ENCODE results near the gene SLC9A1. TPM values are rescaled to one million over a fixed set of nuclear protein-coding genes. Genes with fewer than 3 reads are reported as not detected.

The SLC9A1 gene
- total and polyA plus RNA-seq, 12 donors: 9.4 to 34.4 (median 20.7) TPM

DNA sequence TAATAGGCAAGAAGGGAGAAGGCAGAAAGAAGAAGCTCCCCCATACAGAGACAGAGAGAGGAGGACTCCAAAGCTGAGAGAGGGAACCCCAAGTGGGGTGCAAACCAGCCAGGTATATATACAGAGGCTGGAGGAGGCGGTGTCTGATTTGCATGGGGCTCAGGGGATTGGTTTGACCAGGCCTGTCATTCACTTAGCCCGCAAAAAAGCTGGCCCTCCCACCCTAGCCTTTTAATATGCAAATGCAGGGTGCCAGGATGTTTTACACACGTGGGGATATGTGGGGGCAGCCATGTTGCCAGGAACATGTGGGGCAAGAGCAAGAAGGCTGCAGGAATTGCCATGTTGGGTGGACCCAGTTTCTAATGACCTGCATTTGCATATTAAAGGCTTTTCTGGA, 105.3 kb downstream of the SLC9A1 start:
- H3K27ac ChIP-seq: no peak overlapping the region
- ATAC-seq: no peak
- WGBS, 2 donors: 71% methylated on average over 3 of the region's 3 CpGs
- DNase-seq: no peak
- H3K4me3 ChIP-seq: no peak overlapping the region
- TF ChIP-seq, protein P1, sequence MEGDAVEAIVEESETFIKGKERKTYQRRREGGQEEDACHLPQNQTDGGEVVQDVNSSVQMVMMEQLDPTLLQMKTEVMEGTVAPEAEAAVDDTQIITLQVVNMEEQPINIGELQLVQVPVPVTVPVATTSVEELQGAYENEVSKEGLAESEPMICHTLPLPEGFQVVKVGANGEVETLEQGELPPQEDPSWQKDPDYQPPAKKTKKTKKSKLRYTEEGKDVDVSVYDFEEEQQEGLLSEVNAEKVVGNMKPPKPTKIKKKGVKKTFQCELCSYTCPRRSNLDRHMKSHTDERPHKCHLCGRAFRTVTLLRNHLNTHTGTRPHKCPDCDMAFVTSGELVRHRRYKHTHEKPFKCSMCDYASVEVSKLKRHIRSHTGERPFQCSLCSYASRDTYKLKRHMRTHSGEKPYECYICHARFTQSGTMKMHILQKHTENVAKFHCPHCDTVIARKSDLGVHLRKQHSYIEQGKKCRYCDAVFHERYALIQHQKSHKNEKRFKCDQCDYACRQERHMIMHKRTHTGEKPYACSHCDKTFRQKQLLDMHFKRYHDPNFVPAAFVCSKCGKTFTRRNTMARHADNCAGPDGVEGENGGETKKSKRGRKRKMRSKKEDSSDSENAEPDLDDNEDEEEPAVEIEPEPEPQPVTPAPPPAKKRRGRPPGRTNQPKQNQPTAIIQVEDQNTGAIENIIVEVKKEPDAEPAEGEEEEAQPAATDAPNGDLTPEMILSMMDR (IDR thresholded peaks at IDR 0.05): no peak
- peaks cover 0 to 29% (median 18%) of the 10 kb centered on the region in 9 donors for H3K4me1 ChIP-seq
- H3K27me3 ChIP-seq: peaks cover 0 to 5% (median 0%) of the 10 kb centered on the region in 7 donors
- H3K36me3 ChIP-seq: no peaks in the 10 kb centered on the region
- intact Hi-C loops (cut with DNase I): loop anchor here in 7 of 10 donors (5.0 to 10.0 kb wide), 5 partner anchors 52 to 345 kb away; partner anchors contain the start of gene GPR3 (in 2 of the 7)
- H3K9me3 ChIP-seq: no peaks in the 10 kb centered on the region

DNA sequence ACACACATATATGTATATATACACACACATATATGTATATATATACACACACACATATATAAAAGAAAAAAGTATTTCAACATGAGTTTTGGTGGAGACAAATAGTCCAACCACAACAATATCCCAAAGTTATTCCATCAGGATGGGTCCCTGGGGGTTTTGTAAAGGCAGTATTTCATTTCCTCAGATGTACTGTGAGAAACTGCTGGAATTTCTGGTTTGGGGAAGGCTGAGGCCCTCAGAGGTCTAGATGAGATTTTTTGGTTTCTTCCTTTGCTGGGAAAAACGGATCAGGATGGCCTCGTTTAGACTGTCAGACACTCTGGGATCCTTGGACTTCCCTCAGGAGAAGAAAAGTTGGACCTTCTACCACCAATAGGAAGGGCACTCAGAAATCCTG, 105.8 kb downstream of the SLC9A1 start:
- intact Hi-C loops (cut with DNase I): loop anchor here in 7 of 10 donors (5.0 to 10.0 kb wide), 5 partner anchors 52 to 346 kb away; partner anchors contain the start of gene GPR3 (in 2 of the 7)
- H3K4me1 ChIP-seq: peaks cover 0 to 34% (median 18%) of the 10 kb centered on the region in 9 donors
- ATAC-seq (no peak), DNase-seq (no peak)
- 60 to 72% methylated on average over 2 of the region's 2 CpGs for WGBS, 2 donors
- H3K36me3 ChIP-seq: no peaks in the 10 kb centered on the region
- TF ChIP-seq, protein P1 (IDR thresholded peaks at IDR 0.05): no peak
- no peaks in the 10 kb centered on the region for H3K9me3 ChIP-seq
- peaks cover 0 to 5% (median 0%) of the 10 kb centered on the region in 7 donors for H3K27me3 ChIP-seq
- H3K27ac ChIP-seq: no peak overlapping the region
- H3K4me3 ChIP-seq: no peak overlapping the region

Other genes with a start within 250 kb of the SLC9A1 start
- 10 to 100 TPM in 2 of 10 donors, 1 to 10 TPM in 8; 2.7 to 14.7 (median 7.8) TPM for gene NR0B2, start 241.2 kb downstream of the SLC9A1 start, total RNA-seq
- 1 to 10 TPM; 2.7 to 4.0 TPM for gene NR0B2, start 241.2 kb downstream of the SLC9A1 start, polyA plus RNA-seq
- 10 to 100 TPM; 48.9 to 84.0 (median 61.4) TPM for gene NUDC, start 233.4 kb downstream of the SLC9A1 start, total RNA-seq
- gene NUDC, start 233.4 kb downstream of the SLC9A1 start, polyA plus RNA-seq: 10 to 100 TPM; 62.8 to 95.9 TPM
- gene KDF1, start 194.7 kb downstream of the SLC9A1 start, total RNA-seq: under 1 TPM in 4 of 10 donors, not detected in 6; 0.21 to 0.26 (median 0.24) TPM
- gene KDF1, start 194.7 kb downstream of the SLC9A1 start, polyA plus RNA-seq: under 1 TPM in 1 of 2 donors, not detected in 1; 0.15 TPM
- 10 to 100 TPM; 11.9 to 32.5 (median 22.3) TPM for gene TRNP1, start 161.4 kb downstream of the SLC9A1 start, total RNA-seq
- gene TRNP1, start 161.4 kb downstream of the SLC9A1 start, polyA plus RNA-seq: 10 to 100 TPM; 17.7 to 48.6 TPM
- gene TENT5B, start 142.3 kb downstream of the SLC9A1 start, total RNA-seq: 10 to 100 TPM; 10.9 to 49.3 (median 23.9) TPM
- 10 to 100 TPM; 17.7 to 64.7 TPM for gene TENT5B, start 142.3 kb downstream of the SLC9A1 start, polyA plus RNA-seq
- 10 to 100 TPM; 56.1 to 74.3 (median 63.9) TPM for gene WDTC1, start 79.5 kb upstream of the SLC9A1 start, total RNA-seq
- gene WDTC1, start 79.5 kb upstream of the SLC9A1 start, polyA plus RNA-seq: 10 to 100 TPM; 14.4 to 26.4 TPM
- gene TMEM222, start 167.0 kb upstream of the SLC9A1 start, total RNA-seq: 10 to 100 TPM; 24.1 to 32.8 (median 26.4) TPM
- 10 to 100 TPM; 32.2 to 47.2 TPM for gene TMEM222, start 167.0 kb upstream of the SLC9A1 start, polyA plus RNA-seq
- 1 to 10 TPM in 2 of 10 donors, under 1 TPM in 8; 0.30 to 4.3 (median 0.68) TPM for gene SYTL1, start 186.9 kb upstream of the SLC9A1 start, total RNA-seq
- 1 to 10 TPM in 1 of 2 donors, under 1 TPM in 1; 0.46 to 2.5 TPM for gene SYTL1, start 186.9 kb upstream of the SLC9A1 start, polyA plus RNA-seq
- gene MAP3K6, start 211.8 kb upstream of the SLC9A1 start, total RNA-seq: 10 to 100 TPM; 18.6 to 71.1 (median 27.1) TPM
- gene MAP3K6, start 211.8 kb upstream of the SLC9A1 start, polyA plus RNA-seq: 100 to 1,000 TPM in 1 of 2 donors, 10 to 100 TPM in 1; 58.5 to 179 TPM
- gene FCN3, start 219.7 kb upstream of the SLC9A1 start, total RNA-seq: 100 to 1,000 TPM in 1 of 10 donors, 10 to 100 TPM in 3, 1 to 10 TPM in 6; 1.6 to 161 (median 4.2) TPM
- 100 to 1,000 TPM; 124 to 210 TPM for gene FCN3, start 219.7 kb upstream of the SLC9A1 start, polyA plus RNA-seq
- not detected for gene CD164L2, start 228.2 kb upstream of the SLC9A1 start, total RNA-seq
- gene CD164L2, start 228.2 kb upstream of the SLC9A1 start, polyA plus RNA-seq: not detected
- gene GPR3, start 237.5 kb upstream of the SLC9A1 start, total RNA-seq: 1 to 10 TPM in 2 of 10 donors, under 1 TPM in 7, not detected in 1; 0.27 to 2.0 (median 0.42) TPM
- 1 to 10 TPM in 1 of 2 donors, under 1 TPM in 1; 0.29 to 3.4 TPM for gene GPR3, start 237.5 kb upstream of the SLC9A1 start, polyA plus RNA-seq